Effector memory CD4-positive, alpha-beta T cell (primary cell): Measurements from ENCODE around the gene ZNF423.
A peak's percentile ranks its signal among the peaks of the same experiment; 100 is the strongest.

ENCODE experiments used
- DNase-seq, 3 donors: peaks; one replicate each; pipeline ENCODE4 v3.0.0-alpha.2; 2020
- H3K27ac ChIP-seq: 2 replicates; pipeline ENCODE4 v1.7.0; 2013; ENCODE audit warnings: mild to moderate bottlenecking, low read length, moderate library complexity; ENCODE audit not compliant: insufficient read depth, poor library complexity, severe bottlenecking
- H3K27me3 ChIP-seq: replicated peaks from 2 replicates; pipeline ENCODE4 v1.7.0; 2013; ENCODE audit warnings: mild to moderate bottlenecking, low read length; ENCODE audit not compliant: insufficient read depth, control insufficient read depth, poor library complexity, severe bottlenecking
- H3K36me3 ChIP-seq: 2 replicates; pipeline ENCODE4 v1.7.0; 2013; ENCODE audit warnings: mild to moderate bottlenecking, low read length, moderate library complexity; ENCODE audit not compliant: control insufficient read depth, insufficient read depth
- H3K4me1 ChIP-seq: 2 replicates; pipeline ENCODE4 v1.7.0; 2013; ENCODE audit warnings: low read length, mild to moderate bottlenecking; ENCODE audit not compliant: control insufficient read depth, insufficient read depth, poor library complexity, severe bottlenecking
- H3K4me3 ChIP-seq: 2 replicates; pipeline ENCODE4 v1.7.0; 2013; ENCODE audit warnings: low read length, low read depth, mild to moderate bottlenecking; ENCODE audit not compliant: insufficient read depth, poor library complexity, severe bottlenecking
- H3K9me3 ChIP-seq: 2 replicates; pipeline ENCODE4 v1.7.0; 2013; ENCODE audit warnings: mild to moderate bottlenecking, low read length, moderate library complexity; ENCODE audit not compliant: control insufficient read depth

The ZNF423 gene

DNA sequence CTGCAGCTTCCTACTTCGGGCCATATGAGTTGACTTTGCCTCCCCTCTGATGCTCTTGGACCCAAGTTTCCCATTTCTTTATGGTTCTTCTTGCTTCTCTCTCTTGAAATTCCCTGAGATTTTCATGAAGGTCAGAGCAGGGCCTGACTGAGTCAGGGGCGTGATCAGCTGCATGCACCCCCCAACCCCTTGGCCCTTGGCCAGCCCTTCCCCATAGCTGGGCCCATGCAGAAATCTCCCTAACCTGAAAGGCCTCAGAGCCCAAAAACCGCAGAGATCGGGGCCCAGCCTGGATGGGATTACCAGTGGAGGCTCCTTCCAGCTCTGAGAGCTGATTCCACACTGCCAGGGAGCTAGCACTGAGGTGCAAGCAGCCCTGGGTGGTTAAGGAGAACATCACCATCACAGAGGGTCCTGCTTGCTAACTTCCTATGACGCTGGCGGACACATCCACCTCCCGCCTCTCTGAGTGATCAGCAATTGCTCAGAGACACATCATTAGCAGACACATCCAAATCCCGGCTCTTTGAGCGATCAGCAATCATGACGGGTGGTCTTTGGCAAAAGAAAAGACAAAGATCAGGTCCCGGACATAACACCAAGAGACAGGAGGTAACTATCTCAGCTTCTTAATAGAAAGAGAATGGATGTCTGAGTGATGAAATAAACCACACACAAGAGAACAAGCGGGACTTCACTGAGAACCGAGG, 320.9 kb downstream of the ZNF423 start:
- Histone ChIP-seq H3K36me3 (no peaks in the 10 kb centered on the region), H3K27ac (no peak overlapping the region), H3K4me3 (no peak overlapping the region), H3K9me3 (no peaks in the 10 kb centered on the region), H3K4me1 (no peaks in the 10 kb centered on the region), H3K27me3 (no peaks in the 10 kb centered on the region)
- no peak for DNase-seq

- Histone ChIP-seq H3K4me3 (no peak overlapping the region), H3K27ac (no peak overlapping the region), H3K4me1 (peaks cover 3% of the 10 kb centered on the region), H3K36me3 (no peaks in the 10 kb centered on the region), H3K27me3 (no peaks in the 10 kb centered on the region), H3K9me3 (no peaks in the 10 kb centered on the region)
- no peak for DNase-seq
These were observed 322.5 kb downstream of the ZNF423 start for GRCh38 chr16:49533422-49533821.

- Histone ChIP-seq H3K27ac (no peak overlapping the region), H3K36me3 (no peaks in the 10 kb centered on the region), H3K9me3 (no peaks in the 10 kb centered on the region), H3K27me3 (no peaks in the 10 kb centered on the region), H3K4me1 (peaks cover 6% of the 10 kb centered on the region), H3K4me3 (no peak overlapping the region)
- DNase-seq = no peak
These were observed 323.0 kb downstream of the ZNF423 start for GRCh38 chr16:49532873-49533272.

- Histone ChIP-seq H3K27me3 (no peaks in the 10 kb centered on the region), H3K36me3 (no peaks in the 10 kb centered on the region), H3K4me1 (peaks cover 6% of the 10 kb centered on the region), H3K4me3 (no peak overlapping the region), H3K27ac (no peak overlapping the region), H3K9me3 (no peaks in the 10 kb centered on the region)
- DNase-seq = no peak
These were observed 323.7 kb downstream of the ZNF423 start for GRCh38 chr16:49531931-49532840.

GRCh38 chr16:49531425-49531824, 324.5 kb downstream of the ZNF423 start:
- H3K4me3 ChIP-seq = no peak overlapping the region
- H3K27me3 ChIP-seq = no peaks in the 10 kb centered on the region
- DNase-seq = no peak
- H3K36me3 ChIP-seq = no peaks in the 10 kb centered on the region
- no peaks in the 10 kb centered on the region for H3K9me3 ChIP-seq
- H3K4me1 ChIP-seq = peaks cover 6% of the 10 kb centered on the region
- H3K27ac ChIP-seq = no peak overlapping the region

GRCh38 chr16:49530427-49530970, 325.4 kb downstream of the ZNF423 start:
- H3K27ac ChIP-seq = no peak overlapping the region
- no peaks in the 10 kb centered on the region for H3K27me3 ChIP-seq
- DNase-seq = no peak
- H3K9me3 ChIP-seq = no peaks in the 10 kb centered on the region
- H3K4me3 ChIP-seq = no peak overlapping the region
- H3K36me3 ChIP-seq = no peaks in the 10 kb centered on the region
- H3K4me1 ChIP-seq = peaks cover 6% of the 10 kb centered on the region

GRCh38 chr16:49529411-49530045, 326.4 kb downstream of the ZNF423 start:
- Histone ChIP-seq H3K9me3 (no peaks in the 10 kb centered on the region), H3K4me3 (no peak overlapping the region), H3K27me3 (no peaks in the 10 kb centered on the region), H3K27ac (no peak overlapping the region), H3K4me1 (peaks cover 6% of the 10 kb centered on the region), H3K36me3 (no peaks in the 10 kb centered on the region)
- no peak for DNase-seq

DNA sequence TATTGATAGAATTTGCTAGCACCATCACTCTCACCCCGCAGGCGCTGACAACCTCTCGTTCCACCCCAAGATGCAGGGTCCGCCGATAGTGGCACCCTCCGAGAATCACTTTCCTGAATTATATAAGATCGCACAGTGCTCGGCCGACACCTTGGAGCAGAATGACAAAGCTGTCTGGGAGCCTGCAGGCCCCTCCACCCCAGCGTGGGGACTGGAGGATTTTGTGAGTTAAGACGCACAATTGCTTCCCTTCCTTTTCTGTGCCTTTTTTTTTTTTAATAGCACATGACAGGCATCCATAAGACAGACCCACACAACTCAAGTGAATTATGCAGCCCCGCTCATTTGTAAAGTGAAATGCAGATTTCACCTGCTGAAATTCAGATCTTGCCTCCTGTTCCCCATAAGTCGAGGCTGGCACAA, 327.0 kb downstream of the ZNF423 start:
- no peaks in the 10 kb centered on the region for H3K9me3 ChIP-seq

GRCh38 chr16:49528060-49528865, 327.6 kb downstream of the ZNF423 start:
- no peak for DNase-seq
- no peaks in the 10 kb centered on the region for H3K27me3 ChIP-seq
- no peaks in the 10 kb centered on the region for H3K9me3 ChIP-seq
- peak overlapping the region; percentile 3 for H3K4me3 ChIP-seq
- H3K4me1 ChIP-seq = peaks cover 6% of the 10 kb centered on the region
- no peaks in the 10 kb centered on the region for H3K36me3 ChIP-seq
- H3K27ac ChIP-seq = no peak overlapping the region

More for the DNA sequence above, 327.0 kb downstream of the ZNF423 start:
- no peak overlapping the region for H3K4me3 ChIP-seq
- H3K4me1 ChIP-seq = peaks cover 6% of the 10 kb centered on the region
- no peak overlapping the region for H3K27ac ChIP-seq
- DNase-seq = no peak
- no peaks in the 10 kb centered on the region for H3K27me3 ChIP-seq
- no peaks in the 10 kb centered on the region for H3K36me3 ChIP-seq
